NCI-H524 (cell line): ENCODE measurements around the gene SPIN1.

Experiments used
- DNase-seq, 2 experiments: peaks; one replicate each; lab custom pipeline; 2025; lab: John Stamatoyannopoulos, UW

SPIN1 gene

DNA sequence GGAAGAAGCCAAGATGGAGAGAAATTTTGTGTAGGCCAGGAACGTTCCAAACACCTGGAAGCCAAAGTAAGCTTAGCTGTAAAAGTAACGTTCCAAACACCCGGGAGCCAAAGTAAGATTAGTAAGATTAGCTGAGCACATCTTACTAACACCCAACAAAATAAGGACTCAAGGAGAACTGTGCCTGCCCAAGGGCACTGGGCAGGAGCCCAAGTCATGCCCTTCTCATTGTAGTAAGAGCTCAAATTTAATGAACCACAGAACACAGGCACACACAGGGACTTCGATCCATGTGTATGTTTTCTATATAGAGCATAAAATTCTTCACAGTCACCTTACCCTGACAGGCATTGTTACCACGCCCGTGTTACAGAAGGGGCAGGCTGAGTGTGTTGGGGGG lies 110.6 kb downstream of the SPIN1 start:
- DNase-seq: no peak

DNA sequence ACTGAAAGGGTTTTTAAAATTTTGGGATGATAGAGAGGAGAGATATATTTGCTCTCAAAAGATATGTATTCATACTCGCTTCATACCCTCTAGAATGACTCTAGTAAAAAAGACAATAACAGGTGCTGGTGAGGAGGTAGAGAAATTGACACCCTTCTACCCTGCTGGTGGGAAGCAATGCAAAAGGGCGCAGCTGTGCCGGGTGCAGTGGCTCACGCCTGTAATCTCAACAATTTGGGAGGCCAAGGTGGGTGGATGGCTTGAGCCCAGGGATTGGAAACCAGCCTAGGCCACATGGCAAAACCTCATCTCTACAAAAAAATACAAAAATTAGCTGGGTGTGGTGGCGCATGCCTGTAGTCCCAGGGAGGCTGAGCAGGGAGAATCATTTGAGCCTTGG lies 112.8 kb downstream of the SPIN1 start:
- no peak for DNase-seq

DNA sequence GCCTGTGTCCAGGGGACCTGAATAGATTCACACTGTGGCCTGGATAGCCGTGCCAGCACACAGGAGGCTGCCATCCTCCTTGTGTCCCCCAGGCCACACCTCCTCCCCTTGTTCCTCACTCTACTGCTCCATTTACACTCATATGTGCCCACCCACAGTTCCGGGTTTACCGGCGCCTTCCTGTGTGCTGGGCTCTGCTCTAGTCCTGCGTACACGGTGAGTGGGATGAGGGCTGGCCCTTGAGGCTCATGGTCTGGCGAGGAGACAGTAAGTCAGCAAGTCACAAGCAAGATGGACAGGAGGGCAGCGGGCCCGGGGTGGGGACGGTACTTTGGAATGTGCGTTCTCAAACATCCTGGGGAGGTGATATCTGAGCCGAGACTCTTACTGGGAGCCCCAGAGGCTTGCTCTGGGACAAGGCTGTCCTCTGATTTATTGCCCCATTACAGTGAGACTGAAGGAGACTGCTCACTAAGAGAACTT lies 114.3 kb downstream of the SPIN1 start:
- no peak for DNase-seq

DNA sequence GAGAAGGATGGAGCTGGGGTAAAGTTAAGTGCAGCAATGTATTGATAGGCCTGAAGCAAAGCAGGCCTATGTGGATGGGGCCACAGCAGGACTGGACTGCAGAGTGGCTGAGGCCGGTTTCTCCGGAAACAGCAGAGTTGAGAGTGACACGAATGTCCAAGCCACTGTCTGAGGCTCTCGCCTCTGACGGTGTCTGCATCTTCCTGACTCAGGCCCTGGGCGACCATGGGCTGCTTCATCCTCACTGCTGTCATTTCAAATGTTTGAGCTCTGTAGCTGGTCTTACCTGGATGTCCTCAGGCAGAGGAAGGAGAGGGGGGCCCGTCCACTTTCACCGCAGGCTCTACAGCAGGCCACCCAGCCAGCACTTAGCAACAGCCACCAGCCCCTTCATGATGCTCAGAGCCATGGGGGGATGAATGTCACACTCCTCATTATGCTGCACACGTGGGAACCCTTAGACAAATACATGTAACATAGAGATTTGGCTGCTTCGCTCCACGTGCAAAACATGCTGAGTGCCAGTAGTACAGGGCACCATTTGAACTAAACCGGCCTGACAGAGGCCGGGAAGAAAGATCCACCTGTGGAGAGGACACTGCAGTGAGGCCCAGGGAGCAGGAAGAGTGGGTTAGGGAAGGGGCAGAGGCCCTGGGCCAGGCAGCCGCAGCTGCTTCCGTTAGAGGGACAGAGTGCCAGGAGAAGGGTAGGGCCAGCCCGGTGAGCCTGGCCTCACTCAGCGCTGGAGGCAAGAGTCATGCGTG lies 115.0 kb downstream of the SPIN1 start:
- no peak for DNase-seq

DNA sequence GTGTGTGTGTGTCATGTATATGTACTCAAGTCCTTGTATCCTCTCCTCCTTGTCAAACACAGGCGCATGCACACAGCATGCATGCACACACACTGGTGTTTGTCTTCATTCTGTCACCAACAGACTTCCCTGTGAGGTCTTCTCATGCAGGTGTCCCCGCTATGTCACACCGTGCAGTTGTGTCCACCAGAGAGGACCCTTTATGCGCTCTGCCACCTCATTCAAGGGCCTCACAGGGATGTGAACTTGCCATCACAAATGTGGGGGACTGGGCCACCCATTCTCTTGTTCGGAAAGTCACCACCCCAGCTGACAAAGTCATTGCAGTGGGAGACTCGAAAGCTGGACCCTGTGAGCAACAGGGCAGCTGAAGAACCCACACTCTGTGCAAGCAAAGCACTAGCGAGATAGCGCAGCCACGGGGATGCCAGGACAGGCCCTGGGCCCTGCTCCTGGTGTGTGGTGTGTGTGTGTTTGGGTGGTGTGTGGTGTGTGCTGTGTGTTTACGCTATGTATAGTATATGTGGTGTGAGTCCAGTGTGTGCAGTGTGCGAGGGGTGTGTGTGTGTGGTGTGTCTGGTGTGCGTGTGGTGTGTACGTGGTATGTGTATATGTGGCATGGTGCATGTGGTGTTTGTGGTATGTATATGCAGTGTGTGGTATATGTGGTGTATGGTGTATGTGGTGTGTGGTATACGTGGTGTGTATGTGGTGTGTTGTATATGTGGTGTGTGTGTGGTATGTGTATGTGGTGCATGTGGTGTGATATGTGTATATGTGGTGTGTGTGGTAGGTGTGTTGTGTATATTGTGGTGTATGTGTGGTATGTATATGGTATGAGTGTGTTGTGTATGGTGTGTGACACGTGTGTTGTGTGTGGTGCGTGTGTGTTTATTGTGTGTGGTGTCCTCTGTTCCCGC lies 115.9 kb downstream of the SPIN1 start:
- no peak for DNase-seq

DNA sequence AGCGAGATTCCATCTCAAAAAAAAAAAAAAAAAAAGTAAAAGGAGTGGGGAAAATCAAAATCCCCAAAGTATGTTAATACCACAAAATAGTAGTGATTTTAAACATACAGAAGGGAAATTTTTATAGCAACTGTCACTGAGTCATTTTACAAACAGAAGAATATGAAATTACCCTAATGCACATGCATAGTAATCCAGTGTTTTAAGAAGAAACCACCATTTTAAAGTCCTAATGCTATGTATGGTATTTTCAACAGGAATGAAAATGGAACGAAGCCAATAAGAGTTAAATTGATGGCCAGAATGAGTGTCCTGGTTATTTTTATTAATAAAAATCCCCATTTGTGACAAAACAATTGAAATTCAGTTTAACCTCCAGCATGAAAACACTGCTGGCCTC lies 120.1 kb downstream of the SPIN1 start:
- DNase-seq: no peak

DNA sequence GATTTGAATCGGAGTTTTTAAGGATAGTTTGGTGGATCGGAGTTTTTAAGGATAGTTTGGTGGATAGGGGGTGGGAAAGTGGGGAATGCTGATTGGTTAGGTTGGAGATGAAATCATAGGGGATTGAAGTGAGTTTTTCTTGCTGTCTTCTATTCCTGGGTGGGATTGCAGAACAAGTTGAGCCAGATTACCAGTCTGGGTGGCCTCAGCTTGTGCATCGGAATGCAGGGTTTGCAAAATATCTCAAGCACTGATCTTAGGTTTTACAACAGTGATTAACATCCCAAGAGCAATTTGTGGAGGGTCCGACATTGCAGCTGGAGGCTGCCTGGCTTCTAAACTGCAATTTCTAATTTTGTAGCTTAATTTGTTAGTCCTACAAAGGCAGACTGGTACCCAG lies 123.7 kb downstream of the SPIN1 start:
- DNase-seq: no peak

DNA sequence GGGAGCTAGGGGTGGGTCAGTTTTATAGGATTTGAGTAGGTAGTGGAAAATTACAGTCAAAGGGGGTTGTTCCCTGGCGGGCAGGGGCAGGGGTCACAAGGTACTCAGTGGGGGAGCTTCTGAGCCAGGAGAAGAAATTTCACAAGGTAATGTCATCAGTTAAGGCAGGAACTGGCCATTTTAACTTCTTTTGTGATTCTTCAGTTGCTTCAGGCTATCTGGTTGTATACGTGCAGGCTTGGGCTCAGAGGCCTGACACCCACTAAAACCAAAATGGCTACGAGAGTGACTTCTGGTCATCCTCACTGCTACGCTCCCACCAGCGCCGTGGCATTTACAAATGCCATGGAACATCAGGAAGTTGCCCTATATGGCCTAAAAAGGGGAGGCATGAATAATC lies 126.0 kb downstream of the SPIN1 start:
- no peak for DNase-seq

DNA sequence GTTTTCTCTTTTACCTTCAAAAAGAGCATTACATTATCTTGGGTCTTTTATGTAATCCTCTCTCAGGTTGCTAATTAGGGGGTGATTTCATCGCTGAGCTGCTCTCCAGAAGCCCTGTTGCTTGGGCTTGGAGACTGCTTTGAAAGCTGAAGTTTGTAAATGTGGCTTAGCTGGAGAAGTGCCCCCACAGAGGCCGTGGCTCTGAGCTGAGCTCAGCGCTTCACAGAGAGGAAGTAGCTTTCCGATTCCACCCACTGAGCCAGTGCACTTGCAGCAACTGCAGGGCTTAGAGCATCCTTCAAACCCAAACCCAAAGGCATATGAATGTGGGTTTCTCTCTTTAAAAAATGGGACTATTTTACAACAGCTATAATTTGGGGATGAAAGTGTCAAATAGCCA lies 133.1 kb downstream of the SPIN1 start:
- DNase-seq: no peak

DNA sequence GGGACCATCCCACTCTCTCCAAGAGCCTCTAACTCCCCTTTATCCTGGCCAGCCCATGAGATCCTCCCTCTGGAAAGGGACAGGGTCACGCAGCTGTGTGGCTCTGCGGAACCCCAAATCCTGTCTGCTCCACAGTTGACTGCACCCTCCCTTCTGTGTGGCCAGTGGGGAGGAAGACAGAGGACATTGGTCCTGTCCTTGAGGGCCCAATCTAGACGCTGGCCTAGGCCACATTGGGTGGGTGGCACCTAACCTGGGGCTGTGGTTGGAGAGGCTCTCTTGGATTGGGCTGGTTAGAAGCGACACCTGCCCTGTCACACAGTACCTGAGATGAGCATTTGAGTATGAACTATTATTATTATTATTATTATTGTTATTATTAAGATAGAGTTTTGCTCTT lies 134.1 kb downstream of the SPIN1 start:
- no peak for DNase-seq

DNA sequence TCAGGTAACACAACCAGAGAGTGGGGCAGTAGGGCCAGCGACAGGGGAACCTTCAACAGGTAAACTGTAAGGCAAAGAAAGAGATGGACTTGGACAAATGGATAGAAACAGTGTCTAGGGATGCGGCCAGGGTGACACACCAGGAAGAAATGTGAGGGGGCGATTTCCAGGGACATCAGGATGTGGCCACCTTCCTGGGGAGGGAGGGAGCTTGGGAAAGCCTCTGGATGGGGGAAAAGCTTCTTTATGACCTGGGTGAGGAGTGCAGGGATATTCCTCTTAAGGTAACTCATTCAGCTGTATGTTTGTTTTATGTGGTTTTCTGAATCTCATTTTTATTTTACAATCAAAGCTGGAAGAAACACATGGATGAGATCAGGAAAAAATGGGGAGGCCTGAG lies 134.8 kb downstream of the SPIN1 start:
- DNase-seq: no peak

DNA sequence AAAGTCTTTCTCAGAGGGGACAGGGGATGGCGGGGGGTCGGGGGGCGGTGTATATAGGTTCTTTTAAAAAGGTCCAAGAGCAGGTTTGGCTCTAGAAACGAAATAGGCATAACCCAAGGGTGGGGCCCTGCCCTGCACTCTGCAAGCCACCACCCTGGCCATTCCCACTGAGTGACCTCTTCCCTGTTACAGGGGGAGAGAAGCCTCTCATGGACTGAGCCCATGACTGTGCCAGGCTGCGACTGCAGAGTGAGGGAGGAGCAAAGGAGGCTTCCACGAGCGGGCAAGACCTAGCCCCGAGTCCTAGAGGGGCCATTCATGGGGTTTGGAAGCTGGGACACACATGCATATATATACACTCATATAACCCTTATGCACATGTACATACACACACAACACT lies 136.7 kb downstream of the SPIN1 start:
- no peak for DNase-seq

DNA sequence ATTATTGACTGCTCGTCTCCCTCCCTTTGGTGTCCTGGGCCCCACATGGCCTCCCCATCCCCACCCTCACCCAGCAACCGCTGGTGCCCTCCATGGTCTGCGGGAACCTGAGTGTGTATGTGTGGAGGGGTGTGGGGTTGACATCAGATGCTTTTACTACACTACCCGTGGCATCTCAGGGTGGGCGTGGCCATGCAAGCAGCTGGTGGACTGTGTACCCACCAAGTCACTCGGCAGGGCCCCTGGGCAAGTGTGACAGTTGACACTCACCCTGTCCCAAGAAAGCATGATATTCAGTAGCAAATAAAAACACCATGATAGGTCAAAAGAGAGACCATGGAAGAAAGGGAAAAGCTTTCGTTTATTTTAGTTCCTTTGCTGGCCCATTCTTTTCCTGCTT lies 139.4 kb downstream of the SPIN1 start:
- DNase-seq: no peak
